ENCODE results near the gene C1orf53. TPM values are rescaled to one million over a fixed set of nuclear protein-coding genes. Genes with fewer than 3 reads are reported as not detected.

C1orf53 gene
- total RNA-seq, 1 experiment from 2014 or later, result 12.6 TPM

DNA sequence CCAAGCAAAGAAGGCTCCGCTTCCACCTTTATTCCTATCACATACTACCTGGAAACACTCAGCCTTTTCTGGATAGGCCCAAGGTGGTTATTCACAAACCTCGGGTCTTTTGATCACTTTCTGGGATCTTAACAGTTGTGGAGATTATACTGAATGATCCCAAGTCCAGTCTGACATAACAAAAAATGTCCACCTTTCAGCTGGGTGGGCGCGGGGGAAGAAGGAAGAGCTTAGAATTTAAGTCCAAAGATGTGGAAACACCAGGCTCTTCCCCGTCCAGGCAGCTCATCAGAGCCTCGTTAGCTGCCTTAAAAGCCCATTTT lies 338 bp upstream of the C1orf53 start:
- no peaks in the 10 kb centered on the region for H3K9me3 ChIP-seq
- no peak for DNase-seq
- no peaks in the 10 kb centered on the region for H3K27me3 ChIP-seq
- H3K36me3 ChIP-seq, result no peaks in the 10 kb centered on the region
- H3K4me3 ChIP-seq, result peak overlapping the region; percentile 73

DNA sequence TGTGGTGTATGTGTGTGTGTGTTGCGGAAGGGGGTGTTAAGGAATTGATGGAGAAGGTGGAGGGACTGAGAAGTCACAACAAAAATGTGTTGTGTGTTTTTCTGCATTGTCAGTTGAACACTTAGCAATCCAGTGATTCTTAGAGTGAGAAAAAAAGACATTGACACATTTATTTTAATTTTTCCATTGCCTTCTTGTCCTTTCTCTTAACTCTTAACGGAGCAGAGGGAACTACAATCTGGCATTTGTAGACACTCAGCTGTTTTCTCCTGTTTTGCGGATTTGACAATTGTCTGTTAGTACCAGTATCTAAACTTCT lies 725 bp downstream of the C1orf53 start:
- Histone ChIP-seq H3K4me3 (peak overlapping the region; percentile 73), H3K27me3 (no peaks in the 10 kb centered on the region), H3K9me3 (no peaks in the 10 kb centered on the region), H3K36me3 (no peaks in the 10 kb centered on the region)
- DNase-seq, result no peak

DNA sequence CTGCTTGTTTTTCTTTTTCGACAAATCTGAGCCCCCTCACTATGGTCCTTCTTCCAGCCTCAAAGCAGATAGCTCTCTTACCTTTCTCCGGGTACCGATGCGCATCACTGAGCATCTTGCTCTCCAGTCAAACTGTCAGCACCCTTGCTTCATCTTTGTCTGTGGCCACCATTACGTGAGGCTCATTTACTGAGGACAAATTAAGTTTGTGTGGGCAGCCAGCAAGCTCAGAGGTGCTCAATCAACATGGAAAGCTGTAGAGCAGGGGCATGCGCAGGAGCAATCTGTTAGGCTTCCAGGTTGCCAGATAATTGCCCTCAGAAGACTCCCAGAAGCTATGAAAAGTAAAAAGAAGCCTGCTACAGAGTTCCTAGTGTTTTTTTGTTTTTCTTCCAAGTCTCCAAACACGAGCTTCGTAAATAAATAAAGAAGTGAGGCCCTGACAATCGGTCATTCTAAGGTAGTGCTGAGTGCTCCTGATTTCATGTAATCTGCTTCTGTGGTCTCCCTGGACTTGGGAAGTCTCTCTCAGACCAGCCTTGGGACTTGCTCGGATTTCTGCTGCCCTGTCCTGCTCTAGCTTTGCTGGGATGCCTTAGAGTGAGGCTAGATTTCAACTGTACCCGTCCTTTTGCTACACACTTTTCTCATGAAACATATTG lies 1.8 kb downstream of the C1orf53 start:
- Histone ChIP-seq H3K27me3 (no peaks in the 10 kb centered on the region), H3K9me3 (no peaks in the 10 kb centered on the region), H3K4me3 (no peak overlapping the region), H3K36me3 (no peaks in the 10 kb centered on the region)
- DNase-seq, result no peak

DNA sequence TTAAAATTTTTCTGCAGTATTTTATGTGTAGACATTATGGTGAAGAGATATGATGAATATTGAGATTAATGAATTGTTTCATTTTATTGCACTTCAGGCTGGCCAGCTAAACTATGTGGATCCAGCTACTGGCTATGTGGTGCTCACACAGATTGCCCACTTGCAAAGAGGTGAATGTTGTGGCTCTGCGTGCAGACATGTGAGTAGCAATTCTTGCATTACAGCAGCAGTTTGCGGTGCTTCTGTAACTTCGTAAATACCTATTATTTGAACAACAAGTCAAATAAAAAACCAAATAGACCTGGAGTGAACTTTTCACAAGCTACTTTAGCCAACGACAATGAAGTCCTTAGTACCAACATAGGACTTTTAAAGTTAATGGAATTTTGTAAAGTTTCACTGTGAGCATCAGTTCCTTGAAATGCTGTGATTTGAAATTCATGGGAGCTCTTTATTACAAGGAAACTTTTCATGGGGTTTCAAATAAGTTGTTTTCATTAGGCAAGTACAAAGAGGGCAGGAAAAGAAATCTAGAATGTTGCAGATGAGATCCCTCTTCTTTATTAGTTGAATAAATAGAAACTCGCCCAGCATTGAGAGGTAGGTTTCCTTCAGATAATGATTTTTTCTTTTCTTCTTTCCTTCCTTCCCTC lies 3.4 kb downstream of the C1orf53 start:
- Histone ChIP-seq H3K27me3 (no peaks in the 10 kb centered on the region), H3K36me3 (no peaks in the 10 kb centered on the region), H3K9me3 (no peaks in the 10 kb centered on the region), H3K4me3 (no peak overlapping the region)
- no peak for DNase-seq

DNA sequence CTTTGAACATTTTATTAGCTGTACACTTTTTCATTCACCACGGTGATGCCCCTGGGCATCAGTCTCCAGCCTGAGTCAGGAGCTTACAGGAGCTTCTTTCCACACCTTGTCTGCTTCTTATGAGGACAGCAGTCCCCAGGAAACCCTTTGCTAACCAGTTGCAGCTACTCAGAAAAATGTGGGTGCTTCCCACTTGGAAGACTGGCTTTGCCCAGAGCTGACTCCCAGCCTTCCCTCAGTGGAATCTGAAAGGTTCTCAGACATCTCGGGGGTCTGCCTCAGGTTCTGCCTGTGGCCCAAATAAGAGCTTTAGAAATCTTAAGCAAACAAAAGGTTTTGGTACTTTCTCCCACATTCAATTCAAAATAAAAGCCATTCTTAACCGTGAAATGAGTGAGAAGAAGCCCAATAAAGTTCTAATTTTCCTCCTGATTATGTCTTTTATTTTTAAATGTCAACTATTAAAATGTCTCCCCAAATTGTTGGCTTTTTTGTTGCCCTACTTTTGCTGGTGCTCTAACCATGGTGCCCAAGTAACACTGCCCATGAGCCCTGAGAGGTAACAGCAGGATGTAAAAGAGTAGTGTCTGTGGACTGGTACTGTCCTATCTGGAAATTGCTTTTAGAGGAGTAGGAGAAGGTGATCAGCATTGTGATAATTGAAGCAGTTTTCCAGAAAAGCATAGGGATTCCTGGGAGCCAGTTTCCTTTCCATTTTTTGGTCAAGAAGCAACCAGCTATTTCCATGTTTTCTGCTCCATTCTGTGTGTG lies 5.6 kb downstream of the C1orf53 start:
- Histone ChIP-seq H3K36me3 (no peaks in the 10 kb centered on the region), H3K27me3 (peaks cover 5% of the 10 kb centered on the region; the same call in 1 of the 2 replicates), H3K9me3 (no peaks in the 10 kb centered on the region), H3K4me3 (no peak overlapping the region)
- no peak for DNase-seq

DNA sequence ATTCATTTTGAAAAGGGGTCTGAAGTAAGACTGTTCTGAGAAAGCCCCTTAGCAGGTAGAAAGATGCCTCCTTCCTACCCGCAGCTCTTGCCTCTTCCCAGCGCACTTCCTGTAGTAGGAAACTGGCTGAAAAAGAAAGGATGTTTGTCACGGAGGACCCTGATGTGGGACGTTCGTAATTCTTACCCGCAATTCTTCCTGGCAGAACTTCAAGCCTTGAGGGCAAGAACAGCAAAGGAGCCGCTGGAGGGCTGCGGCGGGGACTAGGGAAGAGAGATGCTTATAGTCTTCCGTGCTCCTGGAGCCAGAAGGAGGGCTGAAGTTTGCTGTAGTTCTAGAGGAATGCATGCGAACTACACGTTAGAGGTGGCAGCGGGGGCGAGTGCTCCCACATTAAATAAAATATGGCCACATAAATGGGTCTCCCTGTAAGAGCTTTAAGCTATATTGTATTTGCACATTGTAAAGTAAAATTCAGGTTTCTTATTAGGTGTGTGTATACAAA lies 6.3 kb downstream of the C1orf53 start:
- Histone ChIP-seq H3K36me3 (no peaks in the 10 kb centered on the region), H3K4me3 (peak overlapping the region; percentile 22), H3K9me3 (no peaks in the 10 kb centered on the region), H3K27me3 (peaks cover 5% of the 10 kb centered on the region; the same call in 1 of the 2 replicates)
- DNase-seq, result peak; percentile 23

DNA sequence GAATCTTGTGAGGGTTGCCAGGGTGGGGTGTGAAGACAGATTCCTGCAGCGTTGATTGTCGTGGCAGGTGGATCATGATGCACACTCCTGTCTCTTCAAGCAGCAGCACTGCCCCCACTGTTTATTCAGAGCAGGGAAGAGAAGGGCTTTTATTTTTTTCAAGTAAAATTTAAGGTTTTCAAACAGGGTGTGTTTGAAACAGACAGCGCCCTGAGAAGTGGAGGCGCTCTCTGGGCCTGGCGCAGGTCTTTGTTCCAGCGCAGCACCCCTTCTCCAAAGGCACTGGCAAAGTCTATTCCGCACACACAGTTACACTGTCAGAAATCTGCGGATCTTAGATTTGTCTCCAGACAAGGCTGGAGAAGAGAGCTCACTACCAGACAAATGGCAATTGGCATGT lies 7.0 kb downstream of the C1orf53 start:
- no peak for DNase-seq
- Histone ChIP-seq H3K27me3 (peaks cover 5% of the 10 kb centered on the region; the same call in 1 of the 2 replicates), H3K36me3 (no peaks in the 10 kb centered on the region), H3K9me3 (no peaks in the 10 kb centered on the region), H3K4me3 (no peak overlapping the region)

DNA sequence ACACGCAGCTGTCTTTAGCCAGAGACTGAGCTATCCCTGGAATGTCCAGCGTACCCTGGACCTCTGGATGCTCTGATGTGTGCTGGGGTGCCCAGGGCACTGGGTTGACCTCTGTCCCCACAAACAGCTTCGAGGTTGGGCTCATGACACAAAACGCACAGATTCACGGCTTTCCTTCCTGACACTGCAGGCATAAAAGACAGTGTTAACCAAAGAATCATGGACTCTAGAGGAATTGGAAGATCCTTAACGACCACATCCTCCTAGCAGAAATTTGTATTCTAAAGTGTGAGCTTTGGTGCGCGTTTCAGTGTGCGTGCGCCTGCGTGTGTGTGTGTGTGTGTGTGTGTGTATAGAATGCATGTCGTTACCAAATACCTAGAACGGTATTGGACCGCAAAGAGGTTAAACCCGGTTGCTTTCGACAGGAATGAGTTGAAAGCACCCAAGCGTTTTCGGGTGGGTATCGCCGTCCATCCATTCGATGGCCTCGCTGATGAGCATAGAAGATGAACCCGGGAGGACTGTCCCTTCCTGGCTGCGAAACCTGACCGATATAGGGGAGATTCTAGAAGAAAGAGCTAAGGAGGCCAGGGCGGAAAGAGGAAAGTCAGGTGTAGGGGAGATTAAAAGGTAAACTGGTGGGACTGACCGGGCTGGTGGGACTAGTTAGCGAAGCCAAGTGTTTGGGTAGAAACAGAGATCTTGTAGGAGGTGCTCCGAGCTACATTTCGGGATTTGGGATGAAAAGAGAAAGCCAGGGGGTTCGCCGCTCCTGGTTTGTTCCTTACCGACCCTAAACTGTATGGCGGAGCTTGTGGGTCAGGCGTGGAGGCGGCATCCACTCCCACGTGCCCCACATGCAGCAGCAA lies 7.9 kb downstream of the C1orf53 start:
- Histone ChIP-seq H3K36me3 (no peaks in the 10 kb centered on the region), H3K27me3 (peaks cover 5% of the 10 kb centered on the region; the same call in 1 of the 2 replicates), H3K9me3 (no peaks in the 10 kb centered on the region), H3K4me3 (no peak overlapping the region)
- no peak for DNase-seq

DNA sequence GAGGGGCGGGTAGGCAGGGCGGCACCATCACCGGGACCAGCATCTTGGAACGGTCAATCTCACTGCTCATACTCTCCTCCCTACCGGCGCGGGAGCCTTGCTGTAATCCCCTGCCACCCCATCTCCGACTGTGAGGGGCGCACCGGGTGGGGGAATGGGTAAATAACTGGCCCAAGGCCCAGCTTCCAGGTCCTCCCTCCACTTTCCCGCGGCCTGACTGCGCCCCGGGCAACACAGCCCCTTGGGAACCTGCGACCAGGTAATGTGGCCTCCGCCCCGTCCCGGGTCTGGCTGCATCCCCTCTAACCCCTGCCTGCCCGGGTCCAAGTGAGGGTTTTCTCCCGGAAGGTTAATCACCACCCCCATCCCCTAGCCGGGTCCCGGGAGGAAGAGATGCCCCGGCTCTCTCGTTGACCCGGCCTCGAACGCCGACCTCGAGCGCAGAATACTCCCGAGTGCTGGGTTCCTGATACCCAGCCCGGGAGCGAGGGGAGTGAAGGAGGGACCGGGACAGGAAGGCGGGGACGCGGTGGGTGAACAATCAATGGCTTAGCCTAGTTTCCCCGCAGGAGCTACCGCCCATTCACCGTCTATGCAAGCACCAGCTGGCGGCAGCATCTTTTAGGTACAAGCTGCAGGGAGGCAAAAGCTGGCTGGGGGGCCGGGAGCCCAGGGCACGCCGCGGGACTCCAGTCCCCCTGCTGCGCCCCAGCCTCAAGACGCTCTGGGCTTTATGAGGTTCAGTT lies 8.9 kb downstream of the C1orf53 start:
- Histone ChIP-seq H3K27me3 (peaks cover 5% of the 10 kb centered on the region; the same call in 1 of the 2 replicates), H3K36me3 (no peaks in the 10 kb centered on the region), H3K9me3 (no peaks in the 10 kb centered on the region), H3K4me3 (peak overlapping the region; percentile 27)
- DNase-seq, result peak; percentile 29

DNA sequence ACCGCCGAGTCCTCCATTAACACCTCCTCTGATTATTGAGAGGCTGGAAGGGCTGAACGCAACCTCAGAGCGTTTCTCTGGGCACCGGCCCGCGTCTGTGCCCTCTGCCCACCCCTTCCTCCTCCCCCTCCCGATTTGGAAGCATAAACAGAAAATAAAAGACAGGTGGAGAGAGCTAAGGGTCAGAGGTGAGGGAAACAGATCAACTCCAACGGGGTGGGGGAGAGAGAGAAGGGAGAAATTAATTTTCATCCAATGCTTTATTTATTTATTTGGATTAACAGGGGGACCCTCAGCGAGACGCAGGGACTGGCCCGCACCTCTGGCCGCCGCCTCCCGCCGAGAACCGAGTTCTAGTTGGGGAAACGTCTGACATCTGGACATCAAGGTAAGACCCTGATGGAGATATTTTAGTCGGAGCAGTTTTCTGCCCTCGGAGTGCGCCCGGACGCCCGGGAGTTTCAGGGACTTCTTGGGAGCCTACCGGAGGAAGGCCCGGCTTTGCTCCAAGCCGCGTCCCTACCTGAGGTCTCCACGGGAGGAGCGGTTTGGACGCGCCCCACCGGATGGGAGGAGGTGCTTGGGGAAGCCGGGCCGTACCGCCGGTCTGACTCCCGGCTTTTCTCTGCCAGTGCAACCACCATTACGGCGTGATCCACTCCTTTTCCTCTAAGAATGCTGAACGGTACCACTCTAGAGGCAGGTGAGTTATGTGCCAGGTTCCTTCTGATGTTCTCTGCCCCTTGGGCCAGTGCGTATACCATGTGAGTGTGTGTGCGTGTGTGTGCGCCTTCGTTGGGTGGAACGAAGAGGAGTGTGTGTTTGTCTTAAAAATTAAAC lies 9.6 kb downstream of the C1orf53 start:
- no peak for DNase-seq

DNA sequence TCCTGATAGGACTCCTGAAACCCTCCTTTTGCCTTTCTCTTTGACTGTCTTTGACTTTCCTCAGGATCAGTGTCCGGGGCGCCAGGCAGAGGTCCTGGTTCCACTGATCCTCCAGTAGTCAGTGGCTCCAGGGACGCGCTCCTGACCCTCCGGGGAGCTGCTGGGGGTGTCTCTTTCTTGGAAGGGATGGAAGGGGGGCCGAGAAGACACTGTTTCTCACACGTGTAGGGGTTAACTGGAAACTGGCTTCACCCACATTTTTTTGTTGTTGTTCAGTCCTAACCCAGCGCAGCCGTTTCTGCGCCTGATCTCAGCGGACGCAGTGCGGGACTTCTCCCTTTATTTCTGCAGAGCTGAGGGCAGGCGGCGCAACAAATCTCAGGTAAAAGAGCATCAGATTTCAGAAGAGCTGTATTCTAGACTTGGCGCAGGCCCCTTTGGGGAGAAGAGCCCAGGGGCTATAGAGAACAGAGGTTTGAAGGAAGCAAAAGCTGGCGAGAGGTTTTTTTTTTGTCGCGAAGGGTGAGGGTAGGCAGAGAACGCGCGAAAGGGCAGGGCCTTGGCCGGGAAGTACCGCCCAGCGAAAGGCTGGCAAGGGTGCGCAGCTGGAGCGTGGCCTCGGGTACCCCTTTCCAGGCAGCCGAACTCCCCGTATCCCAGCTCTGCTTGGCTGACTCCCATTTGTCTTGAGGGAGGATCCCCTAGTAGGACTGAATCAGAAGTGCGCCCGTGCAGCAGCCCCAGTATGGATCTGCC lies 10.5 kb downstream of the C1orf53 start:
- Histone ChIP-seq H3K27me3 (peaks cover 5% of the 10 kb centered on the region; the same call in 1 of the 2 replicates), H3K36me3 (no peaks in the 10 kb centered on the region), H3K9me3 (no peaks in the 10 kb centered on the region), H3K4me3 (no peak overlapping the region; the same call in 1 of the 2 replicates)
- DNase-seq, result no peak

More for the DNA sequence above, 9.6 kb downstream of the C1orf53 start:
- Histone ChIP-seq H3K4me3 (peak overlapping the region; percentile 27), H3K27me3 (peaks cover 5% of the 10 kb centered on the region; the same call in 1 of the 2 replicates), H3K36me3 (no peaks in the 10 kb centered on the region), H3K9me3 (no peaks in the 10 kb centered on the region)

DNA sequence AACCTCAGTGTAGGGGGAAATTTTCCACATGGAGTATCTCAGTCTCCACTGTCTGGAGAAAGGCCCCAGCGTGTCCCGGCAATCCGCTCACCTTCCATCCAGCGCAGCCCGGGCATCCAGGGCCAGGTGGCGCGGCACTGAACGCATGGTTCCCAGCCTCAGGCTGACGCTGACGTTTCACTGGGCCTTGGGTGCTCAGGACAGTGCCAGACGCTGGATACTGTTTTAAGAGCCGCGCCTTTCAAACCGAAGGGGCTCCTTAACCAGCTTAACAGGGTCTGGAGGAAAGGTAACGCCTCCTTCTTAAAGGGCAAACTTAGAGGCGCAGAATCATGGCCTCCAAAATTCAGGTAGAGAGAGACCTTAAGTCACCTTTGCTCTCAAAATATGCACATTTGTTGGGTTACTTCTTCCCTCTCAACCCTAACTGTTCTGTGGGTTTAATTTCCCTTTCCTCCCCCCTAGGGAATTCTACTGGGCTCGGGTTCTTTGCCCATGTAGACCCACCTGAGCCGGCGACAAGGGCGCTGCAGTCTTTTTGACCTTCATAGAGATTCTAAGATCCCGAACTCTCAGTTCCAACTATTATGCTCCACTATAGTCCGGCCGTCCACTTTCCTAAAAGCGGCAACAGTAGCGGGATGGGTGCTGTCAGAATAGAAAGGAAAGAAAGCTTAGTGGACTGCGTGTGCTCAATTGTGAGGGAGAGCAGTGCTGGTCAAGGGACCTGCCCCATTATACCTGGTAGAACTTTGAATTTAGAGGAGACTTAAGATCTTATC lies 11.3 kb downstream of the C1orf53 start:
- Histone ChIP-seq H3K4me3 (no peak overlapping the region), H3K9me3 (no peaks in the 10 kb centered on the region)

DNA sequence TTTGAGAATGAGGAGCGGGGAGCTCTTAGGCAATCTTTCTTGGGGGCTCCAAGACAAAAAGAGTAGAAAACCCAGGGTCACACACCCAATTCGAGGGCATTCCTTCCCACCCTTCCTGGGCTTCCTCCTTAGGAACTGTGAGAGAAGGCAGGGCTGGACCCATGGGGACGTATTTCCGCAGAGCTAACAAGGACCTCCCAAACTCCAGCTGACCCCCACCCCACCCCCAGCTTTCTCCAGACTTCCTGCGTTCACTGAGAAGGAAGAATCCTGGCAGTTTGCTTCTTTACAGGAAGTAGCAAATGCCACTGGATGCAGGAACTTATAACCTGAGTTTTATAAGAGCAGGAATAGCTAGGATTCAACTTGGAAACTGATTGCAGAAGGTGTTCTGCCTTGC lies 12.1 kb downstream of the C1orf53 start:
- H3K9me3 ChIP-seq, result no peaks in the 10 kb centered on the region
- H3K36me3 ChIP-seq, result no peaks in the 10 kb centered on the region
- DNase-seq, result no peak
- H3K27me3 ChIP-seq, result peaks cover 5% of the 10 kb centered on the region; the same call in 1 of the 2 replicates
- no peak overlapping the region for H3K4me3 ChIP-seq

More for the DNA sequence above, 11.3 kb downstream of the C1orf53 start:
- Histone ChIP-seq H3K36me3 (no peaks in the 10 kb centered on the region), H3K27me3 (peaks cover 5% of the 10 kb centered on the region; the same call in 1 of the 2 replicates)
- DNase-seq, result no peak

Data from MG63 (cell line).